ENCODE results near the gene NELFA.

NELFA gene

GRCh38 chr4:1984406-1985191, 24.2 kb downstream of the NELFA start:
- no peak for TF ChIP-seq POLR2A (IDR thresholded peaks at IDR 0.05; ENCODE audit: low read length)
- TF ChIP-seq GATA1 (IDR thresholded peaks at IDR 0.05; ENCODE audit: low read depth, low read length) = no peak
- DNase-seq = no peak

GRCh38 chr4:1983846-1984405, 24.8 kb downstream of the NELFA start:
- peak; percentile 17 to 36 for DNase-seq
- no peak for TF ChIP-seq GATA1 (IDR thresholded peaks at IDR 0.05; ENCODE audit: low read depth, low read length)
- TF ChIP-seq POLR2A (IDR thresholded peaks at IDR 0.05; ENCODE audit: low read length) = no peak

GRCh38 chr4:1983053-1983845, 25.5 kb downstream of the NELFA start:
- no peak for TF ChIP-seq POLR2A (IDR thresholded peaks at IDR 0.05; ENCODE audit: low read length)
- TF ChIP-seq GATA1 (IDR thresholded peaks at IDR 0.05; ENCODE audit: low read depth, low read length) = no peak
- DNase-seq = no peak

- DNase-seq = peak in 1 of 2 experiments; percentile 58
Measured at GRCh38 chr4:1982124-1983052, 26.4 kb downstream of the NELFA start.

GRCh38 chr4:1981251-1982058, 27.3 kb downstream of the NELFA start:
- peak; percentile 31 to 42 for DNase-seq
- no peak for TF ChIP-seq GATA1 (IDR thresholded peaks at IDR 0.05; ENCODE audit: low read depth, low read length)
- no peak for TF ChIP-seq POLR2A (IDR thresholded peaks at IDR 0.05; ENCODE audit: low read length)

More at GRCh38 chr4:1982124-1983052, 26.4 kb downstream of the NELFA start:
- TF ChIP-seq GATA1 (IDR thresholded peaks at IDR 0.05; ENCODE audit: low read depth, low read length) (no peak), POLR2A (IDR thresholded peaks at IDR 0.05; ENCODE audit: low read length) (no peak)

DNA sequence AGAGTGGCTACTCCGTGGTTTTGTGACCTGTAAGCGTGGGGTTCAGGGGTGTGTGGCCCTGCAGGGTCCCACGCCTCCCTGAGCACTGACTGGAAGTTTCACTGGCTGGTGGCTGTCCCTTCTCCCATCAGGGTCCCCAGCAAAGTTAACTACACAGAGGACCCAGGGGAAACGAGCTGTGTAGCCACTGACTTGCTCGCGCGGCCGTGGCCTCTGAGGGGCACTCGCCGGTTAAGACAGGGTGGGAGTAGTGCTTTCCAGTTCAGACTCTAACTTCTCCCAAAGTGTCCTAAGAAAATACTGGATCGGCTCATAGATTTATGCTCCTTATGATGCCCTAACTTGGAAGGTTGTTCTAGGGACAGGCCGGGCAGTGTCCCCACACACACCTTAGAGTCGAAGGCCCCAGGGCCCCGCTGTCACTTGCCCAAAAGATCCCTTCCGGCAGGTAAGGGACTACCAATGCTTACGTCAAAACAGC, 28.2 kb downstream of the NELFA start:
- TF ChIP-seq GATA1 (IDR thresholded peaks at IDR 0.05; ENCODE audit: low read depth, low read length) (no peak), POLR2A (IDR thresholded peaks at IDR 0.05; ENCODE audit: low read length) (no peak)
- DNase-seq = no peak

DNA sequence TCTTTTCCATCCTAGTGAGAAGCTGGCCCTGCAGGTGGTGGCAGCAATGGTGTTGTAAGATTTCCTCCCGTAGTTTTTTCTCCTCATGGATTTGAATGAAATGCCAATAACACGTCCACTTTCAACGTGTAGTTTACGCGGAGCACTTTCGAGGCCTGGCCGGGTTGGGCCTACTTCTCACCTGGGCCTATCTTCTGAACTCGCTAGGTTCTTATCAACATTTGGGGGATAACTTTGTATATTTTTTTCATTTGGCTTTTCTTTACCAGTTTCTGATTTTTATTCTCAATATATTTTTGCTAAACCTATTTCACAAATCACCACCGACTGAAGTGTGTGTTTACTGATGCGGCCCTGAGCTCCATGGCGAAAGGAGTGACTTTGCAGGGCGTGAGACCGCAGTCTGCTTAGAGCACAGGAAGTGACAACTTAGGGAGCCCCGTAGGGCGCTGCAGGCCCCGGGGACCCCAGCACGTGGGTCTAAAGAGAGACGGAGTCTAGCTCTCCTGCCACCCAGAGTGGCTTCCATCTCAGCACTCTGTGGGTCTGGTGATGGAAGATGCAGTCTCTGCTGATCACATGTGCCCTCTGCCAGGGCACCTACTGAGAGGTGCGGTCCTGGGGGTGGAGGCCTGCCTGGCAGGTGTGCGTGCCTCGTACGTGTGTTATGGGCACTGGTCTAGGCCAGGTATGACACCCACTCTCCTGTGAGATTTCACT, 29.1 kb downstream of the NELFA start:
- no peak for DNase-seq
- no peak for TF ChIP-seq POLR2A (IDR thresholded peaks at IDR 0.05; ENCODE audit: low read length)
- TF ChIP-seq GATA1 (IDR thresholded peaks at IDR 0.05; ENCODE audit: low read depth, low read length) = no peak

- TF ChIP-seq POLR2A (IDR thresholded peaks at IDR 0.05; ENCODE audit: low read length) (no peak), GATA1 (IDR thresholded peaks at IDR 0.05; ENCODE audit: low read depth, low read length) (no peak)
Measured at GRCh38 chr4:1978741-1979476, 29.9 kb downstream of the NELFA start.

DNA sequence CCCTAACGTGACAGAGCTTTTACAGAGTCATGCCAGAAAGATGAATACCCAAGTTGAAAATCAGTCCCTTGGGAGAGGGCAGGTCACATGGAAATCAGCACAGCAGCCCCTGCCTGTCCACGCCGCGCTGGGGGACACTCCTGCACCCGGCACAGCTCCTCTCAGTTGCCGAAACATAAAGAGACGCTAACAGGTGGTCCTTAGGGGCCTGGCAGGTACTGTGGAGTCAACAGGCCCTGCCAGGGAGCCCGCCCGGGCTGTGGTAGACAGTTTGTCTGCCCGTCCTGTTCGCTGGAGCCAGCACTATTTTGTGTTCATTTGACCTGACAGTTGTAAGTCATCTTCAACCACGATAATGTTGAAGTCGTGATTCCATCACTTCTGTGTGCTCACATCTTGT, 30.5 kb downstream of the NELFA start:
- DNase-seq = no peak
- no peak for TF ChIP-seq GATA1 (IDR thresholded peaks at IDR 0.05; ENCODE audit: low read depth, low read length)
- TF ChIP-seq POLR2A (IDR thresholded peaks at IDR 0.05; ENCODE audit: low read length) = no peak

More at GRCh38 chr4:1978741-1979476, 29.9 kb downstream of the NELFA start:
- no peak for DNase-seq

DNA sequence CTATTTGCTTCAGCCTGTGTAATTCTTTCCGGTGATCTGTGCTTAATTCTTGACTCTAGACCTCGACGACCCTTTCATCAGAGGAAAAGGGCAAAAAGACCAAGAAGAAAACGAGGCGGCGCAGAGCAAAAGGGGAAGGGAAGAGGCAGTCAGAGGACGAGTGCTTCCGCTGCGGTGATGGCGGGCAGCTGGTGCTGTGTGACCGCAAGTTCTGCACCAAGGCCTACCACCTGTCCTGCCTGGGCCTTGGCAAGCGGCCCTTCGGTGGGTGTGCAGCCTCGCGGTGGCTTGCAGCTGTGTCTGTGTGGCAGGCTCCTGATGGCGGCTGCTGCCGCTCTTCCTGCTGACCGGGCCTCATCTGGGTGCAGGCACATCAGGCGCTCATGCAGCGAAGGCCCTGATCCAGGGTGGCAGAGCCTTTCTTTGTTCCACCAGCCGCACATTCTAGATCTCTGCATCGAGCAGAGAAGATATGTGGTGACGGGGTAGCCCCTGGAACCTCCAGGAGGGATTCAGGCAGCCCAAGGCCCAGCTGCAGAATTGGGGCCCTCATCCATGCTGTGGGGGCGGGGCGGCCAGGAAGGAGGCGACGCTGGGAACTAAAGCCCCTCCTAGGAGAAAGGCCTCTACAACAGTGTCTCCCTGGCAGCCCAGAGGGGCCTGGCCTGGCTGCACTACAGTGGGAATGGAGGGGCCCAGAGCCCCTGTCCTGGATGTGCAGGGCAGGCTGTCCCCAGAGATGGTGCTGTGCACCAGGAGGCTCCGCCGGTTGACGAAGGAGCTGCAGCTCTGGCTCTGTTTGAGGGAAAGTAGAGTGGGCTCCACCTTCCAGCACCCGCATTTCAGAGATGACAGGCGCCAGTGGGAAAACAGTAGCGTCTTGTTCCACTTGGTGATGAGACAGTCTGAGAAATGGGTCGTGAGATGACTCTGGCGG, 32.1 kb downstream of the NELFA start:
- no peak for TF ChIP-seq POLR2A (IDR thresholded peaks at IDR 0.05; ENCODE audit: low read length)
- no peak for TF ChIP-seq GATA1 (IDR thresholded peaks at IDR 0.05; ENCODE audit: low read depth, low read length)

More for the DNA sequence above, 32.1 kb downstream of the NELFA start:
- DNase-seq = no peak
